ENCODE results near the gene DPP9.

Gene DPP9

DNA sequence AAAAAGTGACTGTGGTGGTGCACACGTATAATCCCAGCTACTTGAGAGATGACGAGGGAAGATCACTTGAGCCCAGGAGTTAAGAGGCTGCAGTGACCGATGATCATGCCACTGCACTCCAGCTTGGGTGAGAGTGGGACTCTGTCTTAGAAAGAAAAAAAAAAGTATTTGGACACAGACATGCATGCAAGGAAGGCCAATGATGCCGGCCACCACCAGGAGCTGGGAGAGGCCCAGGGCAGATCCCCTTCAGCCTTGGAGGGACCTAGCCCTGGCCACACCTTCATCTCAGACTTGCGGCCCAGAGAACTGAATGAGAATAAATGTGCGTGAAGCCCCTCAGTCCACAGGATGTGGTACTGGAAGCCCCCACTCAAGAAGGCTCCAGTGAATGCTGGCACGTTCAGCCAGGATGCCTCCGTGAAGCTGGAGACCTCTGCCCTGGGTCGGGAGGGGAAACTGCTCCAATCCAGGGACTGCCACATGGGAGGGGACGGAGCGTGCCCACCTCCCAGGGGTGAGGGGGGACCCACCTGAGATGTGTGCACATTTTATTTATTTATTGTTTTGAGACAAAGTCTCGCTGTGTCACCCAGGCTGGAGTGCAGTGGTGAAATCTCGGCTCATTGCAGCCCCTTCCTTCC is 69.7 kb downstream of the DPP9 start:
- DNase-seq = no peak

DNA sequence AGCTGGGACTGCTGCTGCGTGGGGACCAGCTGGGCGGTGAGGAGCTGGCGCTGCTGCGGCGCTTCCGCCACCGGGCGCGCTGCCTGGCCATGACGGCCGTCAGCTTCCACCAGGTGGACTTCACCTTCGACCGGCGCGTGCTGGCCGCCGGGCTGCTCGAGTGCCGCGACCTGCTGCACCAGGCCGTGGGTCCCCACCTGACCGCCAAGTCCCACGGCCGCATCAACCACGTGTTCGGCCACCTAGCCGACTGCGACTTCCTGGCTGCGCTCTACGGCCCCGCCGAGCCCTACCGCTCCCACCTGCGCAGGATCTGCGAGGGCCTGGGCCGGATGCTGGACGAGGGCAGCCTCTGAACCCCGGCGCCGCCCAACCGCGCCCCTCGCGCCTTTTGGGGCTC is 71.6 kb downstream of the DPP9 start:
- no peak for DNase-seq

DNA sequence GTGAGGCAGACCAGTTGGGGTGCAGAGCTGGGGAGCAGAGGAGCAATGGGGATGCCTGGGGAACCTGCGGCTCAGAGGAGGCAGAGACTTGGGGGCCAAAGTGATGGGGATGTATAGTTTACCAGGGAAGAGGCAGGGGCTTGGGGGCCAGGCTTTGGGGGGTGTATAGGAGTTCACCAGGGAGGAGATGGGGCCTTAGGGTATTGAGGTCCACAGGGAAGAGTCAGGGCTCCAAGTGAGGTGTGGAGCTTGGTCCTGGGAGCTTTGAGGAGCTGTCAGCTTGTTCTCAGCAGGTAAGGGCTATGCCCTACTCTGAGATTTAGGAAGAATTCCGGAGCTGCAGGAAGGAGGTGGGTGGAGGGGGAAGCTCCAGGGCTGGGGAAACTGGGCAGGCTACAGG is 73.5 kb downstream of the DPP9 start:
- DNase-seq = no peak

DNA sequence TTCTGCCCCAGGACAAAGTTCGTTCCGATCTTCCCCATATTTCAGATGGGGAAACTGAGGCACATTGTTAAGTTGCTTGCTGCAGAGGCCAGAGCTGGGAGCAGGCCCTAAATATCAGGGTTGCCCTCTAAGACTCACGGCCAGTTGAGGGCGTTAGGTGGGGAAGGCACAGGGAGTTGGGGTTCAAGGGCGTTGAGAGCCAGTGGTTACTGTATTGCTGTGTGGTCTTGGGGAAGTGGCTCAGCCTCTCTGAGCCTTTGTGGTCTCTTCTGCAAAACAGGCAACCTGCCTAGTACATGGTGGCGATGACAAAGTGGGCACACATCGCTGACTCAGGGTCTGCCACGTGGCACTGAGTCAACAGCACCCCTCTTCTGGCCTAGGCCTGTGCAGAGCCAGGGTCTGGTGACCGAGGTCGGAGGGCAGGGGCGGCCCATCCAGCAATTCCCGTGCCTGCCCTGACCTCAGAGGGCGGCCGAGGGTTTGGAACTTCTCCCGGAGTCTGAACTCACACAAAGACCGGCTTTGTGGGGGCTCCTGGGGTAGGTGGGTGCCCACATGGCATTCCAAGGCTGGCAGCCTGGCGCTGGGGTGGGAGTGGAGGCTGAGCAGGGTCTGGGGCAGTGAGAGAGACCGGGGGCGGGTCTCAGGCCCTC is 74.1 kb downstream of the DPP9 start:
- DNase-seq = no peak

DNA sequence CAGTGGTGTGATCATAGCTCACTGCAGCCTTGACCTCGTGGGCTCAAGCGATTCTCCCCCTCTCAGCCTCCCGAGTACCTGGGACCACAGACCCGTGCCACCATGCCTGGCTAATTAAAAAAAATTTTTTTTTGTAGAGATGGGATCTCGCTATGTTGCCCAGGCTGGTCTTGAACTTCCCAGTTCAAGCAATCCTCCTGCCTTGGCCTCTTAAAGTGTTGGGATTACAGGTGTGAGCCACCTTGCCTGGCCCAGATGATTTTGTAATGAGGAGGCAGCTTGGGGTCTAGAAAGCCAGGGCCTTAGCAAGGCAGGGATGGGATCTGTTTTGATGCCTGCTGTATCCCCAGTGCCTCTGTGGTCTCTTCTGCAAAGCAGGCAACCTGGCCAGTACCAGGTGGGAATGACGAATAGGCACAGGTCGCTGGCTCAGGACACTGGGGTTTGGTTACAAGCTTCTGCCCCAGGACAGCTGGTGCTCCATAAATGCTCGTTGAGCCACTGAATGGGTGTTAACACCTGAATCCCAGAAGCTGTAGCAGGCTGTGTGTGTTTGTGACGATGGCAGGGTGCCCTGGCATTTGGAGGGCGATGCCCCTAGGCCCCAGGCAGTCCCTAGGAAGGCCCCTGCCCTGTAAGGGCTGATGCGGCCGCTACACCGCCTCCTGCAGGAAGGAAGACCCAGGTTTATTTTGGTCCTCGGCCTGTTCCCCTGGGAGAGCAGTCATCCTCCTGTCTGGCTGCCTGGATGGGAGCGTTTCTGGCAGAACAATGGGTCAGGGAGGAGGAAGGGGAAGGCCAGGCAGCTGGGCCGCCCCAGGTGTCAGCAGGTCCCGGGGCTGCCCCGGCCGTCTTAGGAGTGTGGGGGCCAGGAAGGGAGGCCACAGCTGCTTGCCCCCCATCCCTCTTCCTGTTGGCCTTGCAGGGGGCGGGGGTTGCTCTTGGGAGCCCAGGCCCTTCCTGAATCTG is 75.7 kb downstream of the DPP9 start:
- DNase-seq = no peak

DNA sequence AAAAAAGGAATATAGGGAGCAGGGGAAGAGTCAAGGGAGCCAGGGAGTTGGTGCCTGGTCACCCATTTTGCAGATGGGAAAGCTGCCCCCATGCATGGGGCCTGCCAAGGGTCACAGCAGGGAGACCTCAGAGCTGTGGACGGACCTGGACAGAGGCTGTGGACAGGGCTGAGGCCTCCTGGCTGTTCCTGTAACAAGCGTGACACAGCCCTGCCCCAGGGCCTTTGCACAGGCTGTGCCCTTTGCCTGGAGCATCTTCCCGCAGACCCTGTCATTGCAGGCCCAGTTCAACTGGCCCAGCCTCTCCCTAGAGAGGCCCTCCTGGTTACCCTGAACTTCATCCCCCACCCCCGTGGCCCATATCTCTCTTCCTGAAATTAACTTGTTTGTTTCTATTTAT is 77.9 kb downstream of the DPP9 start:
- DNase-seq = no peak

DNA sequence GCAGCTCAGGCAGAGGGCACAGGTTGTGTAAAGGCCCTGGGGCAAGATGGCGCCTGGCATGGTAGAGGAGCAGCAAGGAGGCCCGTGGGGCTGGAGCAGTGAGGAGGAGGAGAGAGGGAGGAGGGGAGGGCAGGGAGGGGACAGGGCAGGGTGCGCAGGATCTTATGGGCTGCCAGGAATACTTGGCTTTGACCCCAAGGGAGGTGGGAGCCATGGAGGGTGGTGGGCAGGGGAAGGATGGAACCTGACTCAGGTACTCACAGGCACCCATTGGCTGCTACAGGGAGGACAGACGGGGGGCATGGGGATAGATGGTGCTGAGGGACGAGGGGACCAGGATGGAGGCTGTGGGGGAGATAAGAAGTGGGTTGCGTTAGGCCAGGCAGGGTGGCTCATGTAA is 81.0 kb downstream of the DPP9 start:
- DNase-seq = no peak

DNA sequence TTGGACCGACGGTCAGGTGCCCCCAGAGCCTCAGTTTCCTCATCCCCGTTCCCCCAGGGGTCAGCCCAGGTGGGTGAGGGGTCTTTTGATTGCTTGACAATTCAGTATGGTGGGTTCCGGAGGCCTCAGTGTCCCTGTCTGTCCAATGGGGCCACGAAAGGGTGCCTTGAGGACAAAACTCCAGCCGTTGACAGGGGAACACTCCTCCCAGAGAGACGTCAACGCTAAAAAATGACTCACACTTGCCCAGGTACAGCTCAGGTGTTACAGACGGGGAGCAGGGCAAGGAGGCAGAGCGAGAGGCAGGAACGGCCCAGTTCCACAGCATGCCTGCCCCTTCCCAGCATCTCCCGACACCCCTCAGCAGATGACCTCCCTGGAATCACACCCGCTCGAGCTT is 82.5 kb downstream of the DPP9 start:
- no peak for DNase-seq

DNA sequence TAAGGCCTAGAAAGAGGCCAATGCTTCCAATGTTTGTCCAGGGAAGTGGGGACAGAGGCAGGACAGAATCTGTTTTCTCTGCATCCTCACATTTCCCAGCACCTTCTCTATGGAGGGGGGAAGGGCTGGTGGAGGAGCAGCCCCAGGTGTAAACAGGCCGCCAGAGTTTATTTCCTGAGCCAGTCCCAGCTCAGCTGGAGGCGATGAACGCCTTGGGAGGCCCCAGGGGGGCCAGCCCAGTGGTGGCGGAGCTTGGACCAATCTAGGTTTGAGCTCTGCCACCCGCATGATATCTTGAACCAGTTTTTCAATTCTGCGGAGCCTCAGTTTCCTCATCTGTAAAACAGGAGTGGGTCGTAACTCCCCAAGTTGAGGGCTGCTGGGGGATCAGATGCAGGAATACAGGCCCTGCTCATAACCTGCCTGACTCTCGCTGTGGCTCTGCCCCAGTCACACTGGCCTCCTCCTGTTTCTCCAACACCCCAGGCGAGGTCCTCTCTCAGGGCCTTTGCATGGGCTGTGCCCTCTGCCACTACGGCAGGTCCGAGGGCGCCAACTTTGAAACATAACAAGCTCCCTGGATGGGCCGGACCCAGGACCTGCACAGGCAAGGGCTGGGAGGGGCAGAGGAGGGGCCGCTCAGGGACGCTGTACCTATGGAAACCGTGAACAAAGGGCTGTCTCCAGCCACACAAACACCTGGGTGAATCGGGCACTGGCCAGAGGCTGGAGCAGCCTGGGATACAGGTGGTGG is 83.2 kb downstream of the DPP9 start:
- DNase-seq = no peak

DNA sequence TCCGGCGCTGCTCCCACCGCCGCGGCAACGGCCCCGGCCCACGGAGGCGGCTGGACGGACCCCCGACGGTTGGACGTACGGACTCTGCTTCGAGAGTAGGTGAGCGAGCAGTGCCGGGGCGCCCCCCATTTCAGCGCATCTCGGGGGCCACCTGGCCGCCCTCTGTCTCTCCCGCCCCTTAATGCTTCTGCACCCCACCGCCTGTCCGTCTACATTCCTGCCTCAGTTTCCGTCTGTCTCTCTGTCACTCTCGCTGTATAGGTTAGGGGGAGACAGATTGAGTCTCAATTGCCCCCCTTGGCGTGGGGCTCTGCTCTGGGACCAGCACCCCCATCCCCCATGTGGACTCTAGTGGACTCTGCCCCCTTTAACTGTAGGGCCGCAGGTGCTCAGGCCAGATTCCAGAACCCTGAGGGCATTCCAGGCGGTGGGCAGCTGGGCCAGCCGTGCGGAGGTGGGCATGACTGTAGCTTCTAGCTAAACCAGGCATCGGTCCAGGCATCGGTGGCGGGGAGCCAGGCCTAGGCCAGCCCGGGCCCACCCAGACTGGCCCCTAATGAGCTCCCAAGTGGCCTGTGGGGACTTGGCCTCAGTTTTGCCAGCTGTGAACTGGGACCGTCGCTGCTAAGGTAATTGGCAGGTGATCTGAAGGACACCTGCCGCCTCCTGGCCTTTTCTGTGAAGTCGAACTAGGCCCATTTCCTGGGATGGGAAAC is 84.0 kb downstream of the DPP9 start:
- DNase-seq = peak in 1 of 2 donors; percentile 15

DNA sequence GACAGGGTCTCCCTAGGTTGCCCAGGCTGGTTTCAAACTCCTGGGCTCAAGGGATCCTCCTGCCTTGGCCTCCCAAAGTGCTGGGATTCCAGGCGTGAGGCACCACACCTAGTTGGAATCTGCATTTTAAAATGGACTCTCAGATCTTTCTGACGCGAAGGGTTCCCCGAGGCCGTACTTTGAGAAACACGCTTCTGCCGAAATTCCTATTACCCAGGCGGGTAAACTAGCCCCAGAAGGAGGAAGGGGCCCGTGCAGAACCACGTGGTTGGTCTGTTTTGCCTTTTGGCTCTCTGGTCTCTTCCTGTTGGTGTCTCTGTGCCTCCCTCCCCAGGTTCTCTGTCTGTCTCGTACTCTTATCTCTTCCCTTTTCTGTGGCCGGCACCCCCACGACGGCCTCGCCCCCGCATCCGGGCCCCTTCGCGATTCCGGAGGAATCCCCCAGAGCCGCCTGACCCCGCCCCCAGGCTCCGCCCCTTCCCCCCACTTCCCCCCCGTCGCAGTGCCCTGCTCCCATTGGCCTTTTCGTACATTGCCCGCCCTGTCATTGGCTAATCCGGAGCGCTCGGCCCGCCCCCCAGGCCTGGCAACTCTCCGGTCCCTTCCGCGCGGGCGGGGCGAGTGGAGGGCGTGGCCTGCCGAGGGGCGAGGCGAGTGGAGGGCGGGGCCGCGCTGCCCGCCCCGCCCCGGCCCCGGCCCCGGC is 84.7 kb downstream of the DPP9 start, which contains the start of gene TNFAIP8L1:
Gene TNFAIP8L1, plus strand, starts transcription at position 689 of the 703 bp plus-strand sequence. CDS start 12,354 bp downstream, outside the sequence.
- DNase-seq = peak; percentile 98 to 99

DNA sequence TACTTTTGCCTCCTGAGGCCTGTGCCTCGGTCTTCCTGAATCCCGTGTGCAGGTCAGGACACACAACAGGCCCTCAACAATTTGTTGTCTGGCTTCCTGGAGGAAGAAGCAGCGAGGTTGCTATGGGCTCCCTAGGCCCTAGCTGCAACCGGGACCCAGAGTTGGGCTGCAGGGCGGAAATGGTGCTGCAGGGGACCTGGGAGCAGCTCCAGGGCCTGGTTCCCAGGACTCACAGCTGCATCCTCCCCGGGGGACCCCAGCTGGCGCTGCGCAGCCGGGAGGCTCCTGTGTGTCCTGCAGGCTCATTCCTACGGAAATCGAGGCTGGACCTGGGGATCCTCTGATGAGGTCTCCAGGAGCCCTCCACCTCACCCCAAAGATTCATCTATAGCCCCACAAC is 85.3 kb downstream of the DPP9 start:
- DNase-seq = no peak

DNA sequence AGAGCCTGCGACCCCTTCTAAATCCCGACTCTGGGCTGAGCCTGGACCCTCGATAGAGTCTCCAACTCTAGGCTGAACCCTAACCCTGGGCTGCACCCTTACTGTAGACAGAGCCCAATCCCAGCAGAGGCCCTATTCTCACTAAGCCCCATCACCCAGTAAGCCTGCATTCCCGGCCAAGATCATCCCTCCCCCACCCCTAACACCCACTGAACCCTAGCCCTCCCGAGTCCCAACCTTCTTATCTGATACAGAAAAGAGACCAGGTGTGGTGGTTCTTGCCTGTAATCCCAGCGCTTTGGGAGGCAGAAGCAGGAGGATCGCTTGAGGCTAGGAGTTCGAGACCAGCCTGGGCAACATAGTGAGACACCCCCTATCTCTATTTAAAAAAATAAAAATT is 86.9 kb downstream of the DPP9 start:
- DNase-seq = no peak

DNA sequence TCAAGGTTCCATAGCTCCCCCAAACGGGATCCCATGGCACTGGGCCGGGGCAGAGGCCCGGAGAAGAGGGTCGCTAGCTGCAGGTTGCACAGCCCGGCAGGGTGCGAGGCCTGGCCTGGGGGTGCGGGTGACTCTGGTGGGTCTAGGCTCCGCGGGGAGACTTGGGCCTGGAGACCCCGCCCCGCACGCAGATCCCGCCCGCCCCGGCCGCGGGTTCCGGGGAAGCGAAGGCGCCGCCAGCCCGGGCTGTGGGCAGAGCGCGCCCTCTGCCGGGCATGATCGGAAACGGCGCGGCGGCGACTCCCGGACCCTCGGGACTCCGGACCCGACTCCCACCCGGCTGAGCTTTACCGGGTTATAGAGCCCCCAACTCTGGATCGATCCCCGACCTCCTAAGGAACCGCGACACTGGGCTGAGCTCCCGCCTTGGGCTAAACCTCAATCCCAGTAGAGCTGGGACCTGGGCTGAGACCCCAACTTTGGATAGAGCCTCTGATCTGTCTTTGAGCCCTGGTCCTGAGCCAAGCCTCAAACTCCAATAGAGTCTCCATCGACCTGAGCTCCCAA is 87.4 kb downstream of the DPP9 start:
- peak; percentile 68 to 79 for DNase-seq

DNA sequence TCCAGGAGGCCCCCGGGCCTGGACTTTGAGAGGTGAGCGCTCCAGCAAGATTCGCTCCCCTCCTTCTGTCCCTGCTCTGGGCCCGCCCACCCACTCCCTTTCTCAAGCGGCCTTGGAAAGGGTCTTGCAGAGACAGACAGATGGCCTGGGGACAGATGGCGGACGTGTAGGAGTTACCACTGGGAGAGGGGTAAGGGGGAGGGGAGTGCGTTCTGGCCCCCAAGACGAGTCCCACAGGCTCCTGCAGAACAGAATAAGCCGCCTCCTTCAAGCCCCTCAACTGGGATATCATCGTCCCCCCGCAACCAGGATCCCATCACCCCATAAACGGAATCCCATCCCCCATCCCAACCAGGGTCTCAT is 87.9 kb downstream of the DPP9 start:
- DNase-seq = no peak

DNA sequence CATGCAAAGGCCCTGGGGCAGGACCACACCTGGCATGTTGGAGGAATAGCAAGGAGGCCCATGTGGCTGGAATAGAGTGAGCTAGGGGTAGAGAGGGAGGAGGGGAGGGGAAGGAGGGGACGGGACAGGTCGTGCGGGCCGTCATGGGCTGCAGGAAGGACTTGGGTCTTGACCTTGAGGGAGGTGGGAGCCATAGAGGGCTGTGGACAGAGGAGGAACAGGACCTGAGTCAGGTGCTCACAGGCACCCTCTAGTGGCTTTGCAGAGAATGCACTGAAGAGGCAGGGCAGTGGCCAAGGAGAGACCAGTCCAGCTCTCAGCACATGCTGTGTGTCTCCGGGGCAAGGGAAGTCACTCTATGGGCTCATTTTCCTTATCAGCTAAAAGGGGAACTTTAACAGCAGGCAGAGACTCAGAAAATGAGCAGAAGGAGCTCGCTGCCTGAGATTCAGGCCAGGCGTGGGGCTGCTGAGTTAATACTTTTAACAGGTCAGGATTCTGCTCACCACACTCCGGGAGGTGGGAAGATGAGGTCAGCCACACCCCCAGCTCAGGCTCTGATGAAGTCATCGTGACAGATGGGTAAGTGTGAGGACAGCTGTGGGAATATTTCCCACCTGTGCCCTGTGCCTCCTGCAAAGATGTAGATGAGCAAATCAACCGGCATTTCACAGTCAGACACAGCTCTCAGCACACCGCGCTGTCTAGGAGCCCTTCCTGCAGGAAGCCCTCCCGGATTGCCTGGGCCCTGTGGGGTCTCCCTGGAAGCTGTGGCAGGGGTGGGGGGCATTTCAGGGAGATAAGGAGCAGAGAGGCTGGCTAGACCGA is 90.3 kb downstream of the DPP9 start:
- DNase-seq = peak; percentile 64 to 76
